Activated T-helper 2 cell treated with anti-CD3 and anti-CD28 coated beads, Interferon-gamma antibody, Interleukin-2, Interleukin-4, amounts not matched to agents 10 μg/mL and 5 μg/mL and 100 μg/mL, durations not matched to agents 14 hours and 24 hours and 36 hours (primary cell): ENCODE measurements around the gene SRSF1. TPM values are rescaled to one million over a fixed set of nuclear protein-coding genes. Genes with fewer than 3 reads are reported as not detected.

ENCODE experiments used
- DNase-seq: peaks from one replicate; pipeline ENCODE4 v3.0.0; 2021; ENCODE audit warnings: low spot score
- H3K27ac Mint-ChIP-seq: one replicate; pipeline ENCODE4 v1.8.0; 2021; ENCODE audit warnings: mixed read lengths
- H3K27me3 Mint-ChIP-seq: one replicate; pipeline ENCODE4 v1.8.0; 2021; ENCODE audit warnings: low read depth, mixed read lengths
- H3K36me3 Mint-ChIP-seq: one replicate; pipeline ENCODE4 v1.8.0; 2021; ENCODE audit warnings: low read depth, mixed read lengths
- H3K4me1 Mint-ChIP-seq: one replicate; pipeline ENCODE4 v1.8.0; 2021; ENCODE audit warnings: low read depth, mixed read lengths
- H3K4me3 Mint-ChIP-seq: one replicate; pipeline ENCODE4 v1.8.0; 2021; ENCODE audit warnings: low read depth, mild to moderate bottlenecking, moderate library complexity, mixed read lengths
- H3K9me3 Mint-ChIP-seq: one replicate; pipeline ENCODE4 v1.8.0; 2021; ENCODE audit warnings: mixed read lengths
- intact Hi-C: fragments of 100-400 bp; cut with micrococcal nuclease; formaldehyde crosslinking; loops from one replicate; pipeline ENCODE4 v1.15.1; 2023
- total RNA-seq: library from RNA; stranded (reverse); gene quantifications from 2 replicates; pipeline ENCODE4 v1.2.3, GENCODE V29; 2022

The SRSF1 gene
- total RNA-seq, 1 donor from 2014 or later: 450 TPM

DNA sequence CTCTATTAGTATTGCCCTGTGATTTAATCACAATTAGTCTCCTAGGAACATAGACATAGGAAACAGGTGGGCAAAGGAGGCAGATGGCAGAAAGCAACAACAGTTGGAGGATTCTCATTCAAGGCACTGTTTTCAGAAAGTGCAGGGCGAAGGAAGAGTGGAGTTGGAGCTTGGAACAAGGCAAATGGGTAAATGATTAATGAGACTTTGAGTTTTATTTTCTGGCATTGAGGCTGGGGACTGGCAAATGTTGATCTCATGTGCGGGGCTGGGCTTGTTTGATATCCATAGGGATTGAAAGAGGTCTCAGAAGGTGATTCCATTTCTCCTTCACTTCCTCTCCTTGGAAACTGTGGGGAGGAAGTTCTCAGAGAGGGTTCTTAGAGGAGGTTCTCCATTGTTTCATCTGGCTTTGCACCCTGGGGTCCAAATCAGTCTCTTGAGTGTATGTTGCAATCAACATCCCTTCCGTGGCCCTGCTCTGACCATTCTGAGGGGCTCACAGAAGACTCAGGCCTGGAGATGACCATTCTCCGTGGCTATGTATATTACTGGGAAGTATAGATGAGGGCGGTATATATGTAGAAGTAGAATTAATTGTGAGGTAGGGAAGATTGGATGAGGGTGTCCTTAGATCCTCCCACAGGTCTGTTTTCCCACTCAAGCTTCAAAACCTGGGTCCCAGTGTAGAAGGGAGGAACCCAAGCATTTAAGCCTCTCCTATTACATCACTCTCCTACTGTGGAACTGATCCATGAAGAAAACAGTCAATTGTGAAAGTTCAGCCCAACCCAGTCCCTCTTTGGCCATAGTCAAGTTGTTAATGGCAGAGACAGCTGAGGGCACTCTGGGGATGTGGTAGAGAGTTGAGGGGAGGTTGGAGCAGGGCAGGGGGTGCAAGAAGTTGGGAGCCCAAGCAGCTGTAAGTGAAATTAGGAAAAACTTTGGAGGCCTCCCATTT lies 36.5 kb upstream of the SRSF1 start:
- intact Hi-C loops: no loop called here
- H3K27me3 Mint-ChIP-seq: peaks cover 32% of the 10 kb centered on the region
- H3K4me1 Mint-ChIP-seq: no peaks in the 10 kb centered on the region

DNA sequence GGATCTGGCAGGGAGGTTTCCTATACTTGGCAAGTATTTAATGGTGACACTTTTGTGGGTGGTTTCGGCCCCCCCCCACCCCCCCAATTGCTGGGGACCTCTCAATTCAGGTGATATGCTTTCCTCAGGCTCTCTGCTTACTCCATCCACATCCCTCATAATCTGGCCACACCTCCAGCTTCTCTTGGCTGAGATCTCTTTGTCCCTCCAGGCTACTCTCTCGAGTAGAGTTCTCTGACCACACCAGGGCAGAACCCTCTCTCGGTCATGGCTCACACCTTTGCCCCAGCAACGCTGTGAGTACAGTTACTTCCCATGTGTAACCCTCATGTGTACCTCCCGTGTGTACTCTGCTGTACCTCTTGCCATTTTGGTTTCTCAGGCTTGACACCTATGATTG lies 34.1 kb upstream of the SRSF1 start:
- H3K9me3 Mint-ChIP-seq: no peaks in the 10 kb centered on the region
- H3K4me1 Mint-ChIP-seq: no peaks in the 10 kb centered on the region
- intact Hi-C loops: no loop called here
- H3K27ac Mint-ChIP-seq: no peak overlapping the region
- H3K4me3 Mint-ChIP-seq: no peak overlapping the region
- H3K27me3 Mint-ChIP-seq: peaks cover 28% of the 10 kb centered on the region
- no peaks in the 10 kb centered on the region for H3K36me3 Mint-ChIP-seq
- DNase-seq: no peak

More for the DNA sequence above, 36.5 kb upstream of the SRSF1 start:
- no peak for DNase-seq
- H3K9me3 Mint-ChIP-seq: no peaks in the 10 kb centered on the region
- no peak overlapping the region for H3K27ac Mint-ChIP-seq
- H3K4me3 Mint-ChIP-seq: no peak overlapping the region
- no peaks in the 10 kb centered on the region for H3K36me3 Mint-ChIP-seq

DNA sequence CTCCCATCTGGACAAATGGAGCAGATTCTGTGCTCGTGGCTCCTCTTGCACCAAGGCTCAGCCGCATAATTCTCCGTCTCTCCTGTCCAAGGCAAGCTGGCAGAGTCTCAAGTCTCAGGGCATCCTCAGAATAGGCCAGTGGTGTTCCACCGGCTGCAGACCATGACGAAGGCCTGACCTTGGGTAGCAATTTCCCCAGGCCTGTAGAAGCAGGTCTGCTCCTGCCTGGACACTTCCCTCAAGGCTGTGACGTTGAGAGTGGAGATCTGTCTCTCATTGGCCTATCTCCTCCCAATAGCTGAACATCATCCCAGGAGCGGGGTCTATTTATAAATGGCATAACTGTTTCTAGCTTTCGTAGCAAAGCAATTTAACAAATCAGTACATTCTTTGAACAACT lies 33.3 kb upstream of the SRSF1 start:
- Mint-ChIP-seq H3K4me3 (no peak overlapping the region), H3K27me3 (peaks cover 28% of the 10 kb centered on the region), H3K9me3 (no peaks in the 10 kb centered on the region), H3K4me1 (no peaks in the 10 kb centered on the region), H3K27ac (no peak overlapping the region), H3K36me3 (no peaks in the 10 kb centered on the region)
- intact Hi-C loops: no loop called here
- DNase-seq: no peak

DNA sequence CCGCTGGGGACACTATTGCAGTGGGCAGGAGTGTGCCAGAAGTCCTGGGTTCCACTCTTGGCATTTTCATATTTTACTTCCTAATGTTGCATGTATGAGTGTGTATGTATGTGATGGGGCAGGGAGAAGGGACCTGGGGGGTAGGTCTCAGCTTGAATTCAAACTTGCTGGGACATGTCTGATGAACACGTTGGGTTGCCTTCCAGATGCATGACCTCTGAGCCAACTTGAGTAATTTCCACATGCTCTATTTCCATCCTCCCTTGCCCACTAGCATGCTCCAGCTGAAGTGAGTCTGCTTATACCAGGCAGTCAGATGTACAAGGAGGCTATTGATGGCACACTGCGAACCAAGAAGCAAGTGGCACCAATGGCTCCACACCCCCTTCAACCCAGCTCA lies 32.9 kb upstream of the SRSF1 start:
- no peaks in the 10 kb centered on the region for H3K9me3 Mint-ChIP-seq

DNA sequence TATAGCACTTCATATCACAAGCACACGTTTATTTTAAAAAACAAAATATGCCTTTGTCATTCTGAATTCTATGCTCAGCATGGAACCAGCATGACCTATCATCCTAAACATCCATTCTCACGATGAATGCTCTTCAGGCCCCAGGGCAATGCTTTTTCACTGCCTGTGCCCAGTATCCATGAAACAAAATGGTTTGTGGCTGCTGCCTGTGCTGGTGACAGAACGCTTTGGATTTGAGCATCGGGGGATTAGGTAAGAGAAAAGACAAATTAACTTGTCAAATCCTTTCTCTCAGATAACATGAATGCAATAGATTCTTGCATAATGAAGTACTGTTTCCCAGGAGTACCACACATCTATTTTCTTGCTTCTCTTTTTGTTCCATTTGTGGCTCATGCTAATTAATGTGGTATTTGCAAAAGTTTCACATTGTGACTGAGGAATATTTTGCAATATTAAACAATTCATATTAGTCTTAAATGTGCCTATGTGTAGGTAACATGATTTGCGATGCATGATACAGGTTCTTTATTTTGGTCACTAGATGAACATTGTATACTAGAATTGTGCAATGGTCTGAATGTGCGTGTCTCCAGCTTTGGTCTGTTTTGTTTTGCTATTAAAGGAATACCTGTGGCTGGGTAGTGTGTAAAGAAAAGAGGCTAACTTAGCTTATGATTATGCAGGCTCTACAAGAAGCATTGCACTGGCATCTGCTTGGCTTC lies 25.8 kb upstream of the SRSF1 start:
- Mint-ChIP-seq H3K36me3 (no peaks in the 10 kb centered on the region), H3K27me3 (peaks cover 19% of the 10 kb centered on the region), H3K9me3 (no peaks in the 10 kb centered on the region), H3K27ac (no peak overlapping the region), H3K4me3 (no peak overlapping the region), H3K4me1 (no peaks in the 10 kb centered on the region)
- DNase-seq: no peak
- intact Hi-C loops: no loop called here

More for the DNA sequence above, 32.9 kb upstream of the SRSF1 start:
- Mint-ChIP-seq H3K27ac (no peak overlapping the region), H3K4me3 (no peak overlapping the region), H3K4me1 (no peaks in the 10 kb centered on the region), H3K27me3 (peaks cover 28% of the 10 kb centered on the region), H3K36me3 (no peaks in the 10 kb centered on the region)
- DNase-seq: no peak
- intact Hi-C loops: no loop called here

DNA sequence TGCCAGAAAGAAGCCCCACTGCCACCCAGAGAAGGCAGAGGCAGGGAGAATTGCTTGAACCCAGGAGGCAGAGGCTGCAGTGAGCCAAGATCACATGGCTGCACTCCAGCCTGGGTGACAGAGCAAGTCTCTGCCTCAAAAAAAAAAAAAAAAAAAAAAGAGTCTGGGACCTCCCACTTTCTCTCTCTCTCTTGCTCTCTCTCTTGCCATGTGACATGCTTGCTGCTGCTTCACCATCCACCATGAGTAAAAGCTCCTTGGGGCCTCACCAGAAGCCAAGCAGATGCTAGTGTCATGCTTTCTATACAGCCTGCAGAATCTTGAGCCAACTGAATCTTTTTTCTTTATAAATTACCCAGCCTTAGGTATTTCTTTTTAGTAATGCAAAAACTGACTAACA lies 21.5 kb upstream of the SRSF1 start:
- intact Hi-C loops: no loop called here
- peaks cover 42% of the 10 kb centered on the region for H3K27me3 Mint-ChIP-seq
- no peaks in the 10 kb centered on the region for H3K36me3 Mint-ChIP-seq
- H3K4me3 Mint-ChIP-seq: no peak overlapping the region
- no peak for DNase-seq
- no peak overlapping the region for H3K27ac Mint-ChIP-seq
- H3K9me3 Mint-ChIP-seq: no peaks in the 10 kb centered on the region
- no peaks in the 10 kb centered on the region for H3K4me1 Mint-ChIP-seq

DNA sequence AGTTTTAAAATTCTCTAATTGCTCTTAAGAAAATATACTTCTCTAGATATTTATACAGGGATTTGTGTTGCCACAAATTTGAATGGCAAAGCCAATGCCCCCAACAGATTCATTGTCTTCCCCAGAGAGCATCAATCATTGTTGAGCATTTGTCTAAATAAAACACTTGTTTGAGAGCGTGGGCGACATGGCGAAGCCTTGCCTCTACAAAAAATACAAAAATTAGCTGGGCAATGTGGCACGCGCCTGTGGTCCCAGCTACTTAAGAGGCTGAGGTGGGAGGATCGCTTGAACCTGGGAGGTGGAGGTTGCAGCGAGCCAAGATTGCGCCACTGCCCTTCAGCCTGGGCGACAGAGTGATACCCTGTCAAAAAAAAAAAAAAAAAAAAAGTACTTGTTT lies 13.4 kb upstream of the SRSF1 start:
- H3K36me3 Mint-ChIP-seq: no peaks in the 10 kb centered on the region
- DNase-seq: no peak
- intact Hi-C loops: no loop called here
- no peak overlapping the region for H3K4me3 Mint-ChIP-seq
- H3K9me3 Mint-ChIP-seq: no peaks in the 10 kb centered on the region
- no peak overlapping the region for H3K27ac Mint-ChIP-seq
- H3K4me1 Mint-ChIP-seq: no peaks in the 10 kb centered on the region
- H3K27me3 Mint-ChIP-seq: peaks cover 31% of the 10 kb centered on the region

DNA sequence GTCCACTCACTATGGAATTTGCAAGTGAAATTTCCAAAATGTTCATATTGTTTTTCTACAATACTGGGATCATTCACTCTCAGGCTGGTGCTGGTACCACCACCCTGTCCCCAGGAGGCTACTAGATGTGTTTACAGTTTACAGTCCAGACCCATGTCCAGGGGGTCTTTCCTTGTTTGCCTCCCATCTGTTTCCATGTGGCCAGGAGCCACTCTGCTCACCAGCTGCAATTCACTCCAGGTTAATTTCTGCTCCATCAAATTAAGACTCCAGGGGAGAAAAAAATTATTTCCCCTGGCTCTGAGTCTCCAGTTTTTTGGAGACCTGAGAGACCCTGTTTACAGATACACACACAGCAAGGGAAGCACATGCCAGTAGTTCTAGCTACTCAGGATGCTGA lies 12.5 kb upstream of the SRSF1 start:
- Mint-ChIP-seq H3K27me3 (peaks cover 25% of the 10 kb centered on the region), H3K36me3 (no peaks in the 10 kb centered on the region), H3K4me3 (no peak overlapping the region), H3K4me1 (no peaks in the 10 kb centered on the region), H3K9me3 (no peaks in the 10 kb centered on the region), H3K27ac (no peak overlapping the region)
- intact Hi-C loops: no loop called here
- DNase-seq: no peak

DNA sequence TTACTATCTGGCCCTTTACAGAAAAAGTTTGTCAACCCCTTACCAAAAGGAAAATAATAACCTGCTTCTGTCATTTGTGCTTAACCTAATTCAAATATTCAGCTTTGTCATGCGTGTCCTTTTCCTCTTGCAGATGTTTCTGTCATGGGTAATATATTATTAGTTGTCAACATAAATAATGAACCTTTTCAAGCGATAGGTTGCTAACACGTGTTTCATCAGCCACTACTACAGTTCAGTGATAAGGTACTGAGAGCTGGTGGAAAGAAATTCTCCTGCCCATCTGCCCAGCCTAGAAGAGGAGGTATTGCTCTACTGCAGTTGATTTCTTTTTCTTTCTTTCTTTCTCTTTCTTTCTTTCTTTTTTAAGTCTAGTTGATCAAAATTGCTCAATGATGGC lies 12.0 kb upstream of the SRSF1 start:
- intact Hi-C loops: no loop called here
- no peak for DNase-seq
- no peaks in the 10 kb centered on the region for H3K4me1 Mint-ChIP-seq
- H3K4me3 Mint-ChIP-seq: no peak overlapping the region
- no peaks in the 10 kb centered on the region for H3K9me3 Mint-ChIP-seq
- no peak overlapping the region for H3K27ac Mint-ChIP-seq
- no peaks in the 10 kb centered on the region for H3K36me3 Mint-ChIP-seq
- H3K27me3 Mint-ChIP-seq: peaks cover 23% of the 10 kb centered on the region

DNA sequence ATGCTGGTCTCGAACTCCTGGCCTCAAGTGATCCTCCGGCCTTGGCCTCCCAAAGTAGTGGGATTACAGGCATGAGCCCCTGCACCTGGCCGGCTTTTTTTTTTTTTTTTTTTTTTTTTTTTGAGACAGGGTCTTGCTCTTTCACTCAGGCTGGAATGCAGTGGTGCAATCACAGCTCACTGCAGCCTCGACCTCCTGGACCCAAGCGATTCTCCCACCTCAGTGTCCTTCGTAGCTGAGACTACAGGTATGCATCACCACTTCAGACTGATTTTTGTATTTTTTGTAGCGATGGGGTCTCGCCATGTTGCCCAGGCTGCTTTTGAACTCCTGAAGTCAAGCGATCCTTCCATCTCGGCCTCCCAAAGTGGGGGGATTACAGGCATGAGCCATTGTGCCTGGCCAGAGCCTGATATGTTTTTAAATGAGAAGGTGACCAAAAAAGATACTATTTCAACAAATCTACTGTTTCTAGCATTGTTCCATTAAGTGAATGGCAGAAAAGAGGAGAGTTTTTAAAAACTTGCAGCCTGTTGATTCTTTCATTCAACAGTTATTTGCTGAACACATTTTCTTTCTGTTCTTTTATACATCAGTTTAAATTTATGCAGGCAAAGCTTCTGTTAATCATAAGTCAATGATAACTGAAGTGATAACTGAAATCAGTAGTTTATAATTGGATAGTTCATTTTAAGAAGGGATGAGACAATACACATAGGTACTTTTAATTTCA lies 3.2 kb upstream of the SRSF1 start:
- Mint-ChIP-seq H3K27ac (no peak overlapping the region), H3K36me3 (peaks cover 36% of the 10 kb centered on the region), H3K27me3 (no peaks in the 10 kb centered on the region), H3K9me3 (no peaks in the 10 kb centered on the region), H3K4me3 (no peak overlapping the region), H3K4me1 (peaks cover 16% of the 10 kb centered on the region)
- DNase-seq: no peak
- intact Hi-C loops: no loop called here

DNA sequence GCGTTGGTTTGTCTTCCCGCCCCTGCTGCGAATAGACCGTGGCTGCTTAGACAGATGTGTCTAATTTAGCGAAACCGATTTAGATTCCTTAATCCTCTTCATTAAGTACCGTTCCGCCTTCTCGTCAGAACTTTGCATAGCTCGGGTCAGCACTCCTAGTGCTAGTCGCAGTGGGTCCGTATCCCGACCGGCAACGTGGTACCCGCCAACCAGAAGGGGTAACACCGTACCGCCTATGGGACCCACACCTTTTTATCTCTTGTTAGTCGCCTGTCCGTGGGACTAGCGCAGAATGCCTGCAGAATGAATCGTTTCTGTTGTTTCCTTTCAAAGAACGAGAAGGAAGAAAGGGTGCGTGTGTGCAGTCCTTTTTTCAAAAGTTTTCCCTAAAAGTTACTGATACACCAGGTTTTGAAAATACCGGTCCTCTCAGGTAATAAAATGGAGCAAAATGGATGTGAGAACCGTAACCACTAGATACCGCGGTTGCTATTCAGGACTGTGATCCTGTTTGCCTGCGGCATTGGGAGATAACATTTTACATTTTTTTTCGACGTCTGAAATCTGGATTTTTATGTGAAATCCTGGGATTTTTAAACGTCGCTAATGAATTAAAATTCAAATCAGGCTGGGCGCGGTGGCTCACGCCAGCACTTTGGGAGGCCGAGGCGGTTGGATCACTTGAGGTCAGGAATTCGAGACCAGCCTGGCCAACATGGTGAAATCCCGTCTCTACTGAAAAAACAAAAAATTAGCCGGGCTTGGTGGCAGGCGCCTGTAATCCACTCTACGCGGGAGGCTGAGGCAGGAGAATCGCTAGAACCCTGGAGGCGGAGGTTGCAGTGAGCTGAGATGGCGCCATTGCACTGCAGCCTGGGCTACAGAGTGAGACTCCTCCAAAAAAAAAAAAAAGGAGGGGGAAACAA lies 998 bp upstream of the SRSF1 start:
- H3K4me3 Mint-ChIP-seq: peak overlapping the region; percentile 94
- intact Hi-C loops: loop anchor here (1.0 to 10.0 kb wide), 5 partner anchors 20 to 1031 kb away; partner anchors contain the start of genes AKAP1, SCPEP1 and VEZF1
- peak overlapping the region; percentile 99 for H3K27ac Mint-ChIP-seq
- peaks cover 58% of the 10 kb centered on the region for H3K36me3 Mint-ChIP-seq
- H3K9me3 Mint-ChIP-seq: no peaks in the 10 kb centered on the region
- no peak for DNase-seq
- H3K4me1 Mint-ChIP-seq: peaks cover 34% of the 10 kb centered on the region
- H3K27me3 Mint-ChIP-seq: no peaks in the 10 kb centered on the region

DNA sequence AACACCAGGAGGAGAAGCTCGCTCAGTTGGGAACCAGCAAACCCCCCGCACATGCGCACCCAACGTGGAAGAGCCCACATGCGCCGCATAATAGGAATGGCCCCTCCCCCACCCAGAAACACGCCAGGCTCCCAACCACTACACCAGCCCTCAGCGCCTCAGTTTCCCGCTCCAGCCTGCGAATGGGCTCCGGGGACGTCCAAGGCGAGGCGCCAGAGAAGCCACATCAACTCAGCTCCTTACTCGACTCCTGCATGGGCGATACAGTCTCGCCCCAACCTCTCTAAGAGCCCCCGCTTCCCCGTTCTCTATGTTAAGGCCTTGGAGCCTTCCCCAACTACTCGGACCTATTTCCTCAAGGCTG lies 504 bp downstream of the SRSF1 start:
- peak overlapping the region; percentile 94 for H3K4me3 Mint-ChIP-seq
- no peaks in the 10 kb centered on the region for H3K9me3 Mint-ChIP-seq
- peak overlapping the region; percentile 99 for H3K27ac Mint-ChIP-seq
- H3K4me1 Mint-ChIP-seq: peaks cover 46% of the 10 kb centered on the region
- intact Hi-C loops: loop anchor here (2.0 to 10.0 kb wide), 3 partner anchors 328 to 1029 kb away; partner anchors contain the start of genes AKAP1 and SCPEP1
- peak; percentile 48 for DNase-seq
- no peaks in the 10 kb centered on the region for H3K27me3 Mint-ChIP-seq
- peaks cover 73% of the 10 kb centered on the region for H3K36me3 Mint-ChIP-seq
